IMR-90 (cell line): ENCODE results near the gene LRRC58. TPM values are rescaled to one million over a fixed set of nuclear protein-coding genes. Genes with fewer than 3 reads are reported as not detected.

ENCODE experiments used
- ATAC-seq: fragments of 200-7000 bp; cut with Tn5 transposase; 2 replicates; pipeline ENCODE4 v1.9.1; 2020; ENCODE audit warnings: low read depth, mild to moderate bottlenecking, moderate library complexity
- BruUV-seq: library from RNA; stranded (reverse); fragments of 400-500 nt; replicated peaks from 2 replicates; lab custom pipeline; 2021; lab: Mats Ljungman, UMichigan
- CTCF ChIA-PET: fragments of 300-600 bp; formaldehyde crosslinking; extraction: SDS; loops from one replicate; lab custom pipeline; 2021; ENCODE audit warnings: antibody characterized with exemption; lab: Yijun Ruan, JAX
- POLR2A ChIA-PET: fragments of 300-600 bp; sonication (Branson Sonifier 250); formaldehyde crosslinking; loops from one replicate; lab custom pipeline; 2022; ENCODE audit warnings: antibody characterized with exemption; ENCODE audit not compliant: unreplicated experiment; lab: Charles Lee
- DNase-seq: peaks from one replicate; pipeline ENCODE4 v3.0.0; 2013
- H2AFZ ChIP-seq: replicated peaks from 2 replicates; pipeline ENCODE3; 2013; ENCODE audit warnings: low read length, mild to moderate bottlenecking; ENCODE audit not compliant: poor library complexity
- H2AK5ac ChIP-seq: 2 replicates; pipeline ENCODE4 v1.6.1; 2013; ENCODE audit warnings: low read depth, low read length, inconsistent platforms
- H2AK9ac ChIP-seq: replicated peaks from 2 replicates; pipeline ENCODE3; 2013; ENCODE audit warnings: mild to moderate bottlenecking, low read depth, low read length, moderate library complexity; ENCODE audit not compliant: poor library complexity
- H2BK120ac ChIP-seq: 2 replicates; pipeline ENCODE4 v1.6.1; 2013; ENCODE audit warnings: low read depth, low read length, inconsistent platforms
- H2BK15ac ChIP-seq: 3 replicates; pipeline ENCODE4 v1.6.1; 2013; ENCODE audit warnings: low read depth, low read length, inconsistent platforms
- H2BK20ac ChIP-seq: 2 replicates; pipeline ENCODE4 v1.6.1; 2013; ENCODE audit warnings: low read depth, mild to moderate bottlenecking, inconsistent platforms, low read length, moderate library complexity
- H2BK5ac ChIP-seq: 2 replicates; pipeline ENCODE4 v1.6.1; 2013; ENCODE audit warnings: mild to moderate bottlenecking, low read depth, low read length, inconsistent platforms; ENCODE audit not compliant: poor library complexity, severe bottlenecking
- H3K14ac ChIP-seq: replicated peaks from 2 replicates; pipeline ENCODE4 v1.6.1; 2013; ENCODE audit warnings: low read depth, low read length, inconsistent platforms
- H3K18ac ChIP-seq: 2 replicates; pipeline ENCODE4 v1.6.1; 2013; ENCODE audit warnings: low read depth, low read length, control low read depth
- H3K23ac ChIP-seq: 2 replicates; pipeline ENCODE4 v1.6.1; 2013; ENCODE audit warnings: low read depth, low read length, inconsistent platforms
- H3K27ac ChIP-seq: 2 replicates; pipeline ENCODE4 v1.5.1; 2013; ENCODE audit warnings: mild to moderate bottlenecking, control low read depth, low read length; ENCODE audit not compliant: insufficient read depth
- H3K27me3 ChIP-seq: 2 replicates; pipeline ENCODE4 v1.6.1; 2013; ENCODE audit warnings: low read length; ENCODE audit not compliant: control insufficient read depth, insufficient read depth
- H3K36me3 ChIP-seq: 2 replicates; pipeline ENCODE4 v1.6.1; 2013; ENCODE audit warnings: low read length, mixed read lengths; ENCODE audit not compliant: control insufficient read depth, insufficient read depth
- H3K4ac ChIP-seq: 2 replicates; pipeline ENCODE4 v1.6.1; 2013; ENCODE audit warnings: low read depth, low read length, inconsistent platforms
- H3K4me1 ChIP-seq: 2 replicates; pipeline ENCODE4 v1.6.1; 2013; ENCODE audit warnings: low read length, mixed read lengths; ENCODE audit not compliant: control insufficient read depth, insufficient read depth
- H3K4me2 ChIP-seq: 2 replicates; pipeline ENCODE4 v1.6.1; 2013; ENCODE audit warnings: low read depth, mild to moderate bottlenecking, control low read depth, low read length, moderate library complexity
- H3K4me3 ChIP-seq: 2 replicates; pipeline ENCODE4 v1.5.1; 2013; ENCODE audit warnings: low read depth, mild to moderate bottlenecking, control low read depth, low read length, moderate library complexity; ENCODE audit not compliant: insufficient read depth
- H3K56ac ChIP-seq: 2 replicates; pipeline ENCODE4 v1.6.1; 2013; ENCODE audit warnings: low read length, inconsistent platforms; ENCODE audit not compliant: insufficient read depth; ENCODE audit errors: extremely low read depth
- H3K79me1 ChIP-seq, 2 experiments: 2 replicates each; pipeline ENCODE4 v1.6.1; 2013; ENCODE audit warnings: low read length in 2 of 2, inconsistent platforms in 1 of 2, low read depth in 1 of 2
- H3K9ac ChIP-seq: 2 replicates; pipeline ENCODE4 v1.6.1; 2013; ENCODE audit warnings: low read depth, low read length, control low read depth
- H3K9me1 ChIP-seq: 2 replicates; pipeline ENCODE4 v1.6.1; 2013; ENCODE audit warnings: low read length, inconsistent platforms; ENCODE audit not compliant: insufficient read depth
- H3K9me3 ChIP-seq: 2 replicates; pipeline ENCODE4 v1.6.1; 2013; ENCODE audit warnings: low read length; ENCODE audit not compliant: control insufficient read depth, insufficient read depth
- H4K20me1 ChIP-seq: 2 replicates; pipeline ENCODE4 v1.6.1; 2013; ENCODE audit warnings: low read length, inconsistent platforms; ENCODE audit not compliant: insufficient read depth
- H4K5ac ChIP-seq: 2 replicates; pipeline ENCODE4 v1.6.1; 2013; ENCODE audit warnings: mild to moderate bottlenecking, low read depth, low read length, control low read depth
- H4K8ac ChIP-seq, 2 experiments: 2 replicates each; pipeline ENCODE4 v1.6.1; 2013; ENCODE audit warnings: low read depth in 2 of 2, low read length in 2 of 2, control low read depth in 1 of 2, inconsistent platforms in 1 of 2
- H4K91ac ChIP-seq: 2 replicates; pipeline ENCODE4 v1.6.1; 2013; ENCODE audit warnings: low read depth, low read length, inconsistent platforms; ENCODE audit not compliant: insufficient read depth
- CEBPB ChIP-seq: IDR thresholded peaks from 2 replicates; pipeline ENCODE4 v1.6.1; 2012; ENCODE audit warnings: low read depth, low read length, improper control_type of control experiment
- CTCF ChIP-seq: conservative IDR thresholded peaks from 2 replicates; pipeline ENCODE4 v1.5.1; 2012; ENCODE audit warnings: mild to moderate bottlenecking, low read depth, low read length, improper control_type of control experiment
- ELK1 ChIP-seq: fragments of 150-350 bp; IDR thresholded peaks from 2 replicates; pipeline ENCODE4 v1.6.1; 2016; ENCODE audit warnings: low read depth, mild to moderate bottlenecking, low read length, moderate library complexity, borderline replicate concordance
- MXI1 ChIP-seq: IDR thresholded peaks from 2 replicates; pipeline ENCODE4 v1.6.1; 2012; ENCODE audit warnings: low read depth, mild to moderate bottlenecking, low read length, moderate library complexity, borderline replicate concordance
- NFE2L2 ChIP-seq: fragments of 150-350 bp; IDR thresholded peaks from 2 replicates; pipeline ENCODE4 v1.6.1; 2016; ENCODE audit warnings: low read depth, mild to moderate bottlenecking, low read length
- RAD21 ChIP-seq: IDR thresholded peaks from 2 replicates; pipeline ENCODE4 v1.6.1; 2012; ENCODE audit warnings: low read length, improper control_type of control experiment
- whole genome bisulfite sequencing, 2 experiments: methylation state at CpG; one replicate each; pipeline versions ENCODE4 v1.1.5 to v1.1.7; 2013; ENCODE audit warnings: missing lambda C conversion rate in 2 of 2; ENCODE audit not compliant: insufficient read length in 1 of 2; ENCODE audit errors: extremely low coverage in 2 of 2; 5-methylcytosine and 5-hydroxymethylcytosine counted together
- dilution Hi-C: fragments of 300-500 bp; cut with HindIII; formaldehyde crosslinking; loops from one replicate; pipeline ENCODE4 v1.14.3; 2018; ENCODE audit warnings: low sequenced_read_pairs; ENCODE audit not compliant: unreplicated experiment
- in situ Hi-C: fragments of 300-500 bp; cut with MboI; formaldehyde crosslinking; loops from 3 replicates; pipeline ENCODE4 v1.14.3; 2019; ENCODE audit warnings: low sequenced_read_pairs, inconsistent platforms, mixed read lengths
- intact Hi-C: fragments of 100-400 bp; cut with micrococcal nuclease; formaldehyde crosslinking; loops from 2 replicates; pipeline ENCODE4 v1.10.0; 2022
- polyA plus RNA-seq, 3 experiments: library from polyadenylated mRNA; depleted of rRNA; stranded (reverse); fragments of >200 nt; gene quantifications; 2 replicates each; pipeline ENCODE4 v1.2.3, GENCODE V29; 2012; ENCODE audit warnings: low replicate concordance in 1 of 3
- total RNA-seq: library from RNA; depleted of rRNA; stranded (reverse); fragments of >200 nt; gene quantifications from 2 replicates; pipeline ENCODE4 v1.2.3, GENCODE V29; 2012

LRRC58 gene
- total and polyA plus RNA-seq, 2 of the 4 experiments (the other 2 are of a cell fraction): 5.0 to 13.4 TPM

GRCh38 chr3:120280566-120280965 lies 68.6 kb downstream of the LRRC58 start:
- dilution Hi-C loops: no loop called here
- CTCF ChIA-PET: no interaction called here
- in situ Hi-C loops: no loop called here

More at GRCh38 chr3:120280566-120280965, 68.6 kb downstream of the LRRC58 start:
- H2AFZ ChIP-seq: no peak overlapping the region
- 88% methylated on average over 3 of the region's 3 CpGs; no CpG with 5 or more reads in 1 of the 2 experiments for WGBS, 2 experiments
- H2BK5ac ChIP-seq: no peak overlapping the region
- no peak overlapping the region for H3K4ac ChIP-seq
- H3K56ac ChIP-seq: no peak overlapping the region
- H3K14ac ChIP-seq: no peak overlapping the region
- intact Hi-C loops: no loop called here
- H3K18ac ChIP-seq: no peak overlapping the region
- BruUV-seq: no TSS peak
- H2BK20ac ChIP-seq: no peak overlapping the region
- H3K4me1 ChIP-seq: no peaks in the 10 kb centered on the region
- no peak overlapping the region for H4K91ac ChIP-seq
- H3K4me3 ChIP-seq: no peak overlapping the region
- no peak for DNase-seq
- no peak overlapping the region for H2AK9ac ChIP-seq
- H4K8ac ChIP-seq: no peak overlapping the region
- no peak overlapping the region for H3K4me2 ChIP-seq
- H3K36me3 ChIP-seq: no peaks in the 10 kb centered on the region
- no peaks in the 10 kb centered on the region for H3K79me1 ChIP-seq
- no peak overlapping the region for H2AK5ac ChIP-seq
- TF ChIP-seq NFE2L2 (no peak), RAD21 (no peak), CEBPB (no peak), MXI1 (no peak), ELK1 (no peak), CTCF (no peak)
- H3K9me1 ChIP-seq: no peaks in the 10 kb centered on the region; the same call in 1 of the 2 replicates
- no peaks in the 10 kb centered on the region for H3K9me3 ChIP-seq
- no peaks in the 10 kb centered on the region for H4K20me1 ChIP-seq
- no peak overlapping the region for H4K5ac ChIP-seq
- no peak overlapping the region for H3K23ac ChIP-seq
- no peak for ATAC-seq
- POLR2A ChIA-PET: no interaction called here
- no peak overlapping the region for H2BK15ac ChIP-seq
- no peak overlapping the region for H3K27ac ChIP-seq
- no peak overlapping the region for H2BK120ac ChIP-seq
- H3K9ac ChIP-seq: no peak overlapping the region
- H3K27me3 ChIP-seq: peaks cover 45% of the 10 kb centered on the region
